SK-N-SH treated with all-trans-retinoic acid at 6 μM for 48 hours (cell line): ENCODE measurements around the gene DIDO1.

ENCODE experiments used
- ATAC-seq: fragments of 200-7000 bp; cut with Tn5 transposase; 3 replicates; pipeline ENCODE4 v1.9.1; 2020; ENCODE audit warnings: mild to moderate bottlenecking, moderate library complexity
- ARNTL ChIP-seq: fragments of 450-650 bp; formaldehyde crosslinking; IDR thresholded peaks from 2 replicates; pipeline ENCODE4 v1.5.0; 2020; ENCODE audit warnings: low read depth, mild to moderate bottlenecking, moderate library complexity, borderline replicate concordance
- CSDC2 ChIP-seq: fragments of 250-450 bp; sonication (Bioruptor Pico); IDR thresholded peaks from 2 replicates; pipeline ENCODE4 v1.5.0; 2020; ENCODE audit warnings: mild to moderate bottlenecking, moderate library complexity
- CSRNP3 ChIP-seq: fragments of 250-450 bp; sonication (Bioruptor Pico); IDR thresholded peaks from 2 replicates; pipeline ENCODE4 v1.5.1; 2021; ENCODE audit warnings: mild to moderate bottlenecking, moderate library complexity
- ESRRG ChIP-seq: fragments of 250-450 bp; sonication (Bioruptor Pico); IDR thresholded peaks from 2 replicates; pipeline ENCODE4 v1.6.1; 2021; ENCODE audit warnings: mild to moderate bottlenecking
- GLIS3 ChIP-seq: fragments of 250-450 bp; sonication (Bioruptor Pico); IDR thresholded peaks from 2 replicates; pipeline ENCODE4 v1.5.0; 2020; ENCODE audit warnings: mild to moderate bottlenecking, moderate library complexity
- ISL1 ChIP-seq: fragments of 250-450 bp; sonication (Bioruptor Pico); IDR thresholded peaks from 2 replicates; pipeline ENCODE4 v2.1.2; 2022; ENCODE audit warnings: mild to moderate bottlenecking, moderate library complexity
- PPARA ChIP-seq: fragments of 250-450 bp; sonication (Bioruptor Pico); IDR thresholded peaks from 2 replicates; pipeline ENCODE4 v1.5.0; 2020; ENCODE audit warnings: mild to moderate bottlenecking, borderline replicate concordance
- RARB ChIP-seq: fragments of 250-450 bp; sonication (Bioruptor Pico); IDR thresholded peaks from 2 replicates; pipeline ENCODE4 v1.8.0; 2021; ENCODE audit warnings: mild to moderate bottlenecking, moderate library complexity
- SNAI2 ChIP-seq: fragments of 250-450 bp; sonication (Bioruptor Pico); IDR thresholded peaks from 2 replicates; pipeline ENCODE4 v1.5.0; 2020; ENCODE audit warnings: mild to moderate bottlenecking, moderate library complexity
- TCF4 ChIP-seq: fragments of 250-450 bp; sonication (Bioruptor Pico); IDR thresholded peaks from 2 replicates; pipeline ENCODE4 v1.8.0; 2021; ENCODE audit warnings: mild to moderate bottlenecking, moderate library complexity, borderline replicate concordance
- TOX ChIP-seq: fragments of 250-450 bp; sonication (Bioruptor Pico); IDR thresholded peaks from 2 replicates; pipeline ENCODE4 v1.8.0; 2021; ENCODE audit warnings: mild to moderate bottlenecking, moderate library complexity, borderline replicate concordance
- ZC3H10 ChIP-seq: fragments of 250-450 bp; sonication (Bioruptor Pico); IDR thresholded peaks from 2 replicates; pipeline ENCODE4 v1.5.1; 2021; ENCODE audit warnings: mild to moderate bottlenecking, moderate library complexity
- ZFP30 ChIP-seq: fragments of 450-650 bp; formaldehyde crosslinking; IDR thresholded peaks from 2 replicates; pipeline ENCODE4 v1.5.0; 2022; ENCODE audit warnings: mild to moderate bottlenecking, moderate library complexity
- ZNF565 ChIP-seq: fragments of 450-650 bp; formaldehyde crosslinking; conservative IDR thresholded peaks from 2 replicates; pipeline ENCODE4 v1.5.0; 2020; ENCODE audit warnings: low read depth, mild to moderate bottlenecking, moderate library complexity
- ZNF8 ChIP-seq: fragments of 450-650 bp; formaldehyde crosslinking; IDR thresholded peaks from 2 replicates; pipeline ENCODE4 v1.5.0; 2020; ENCODE audit warnings: mild to moderate bottlenecking, moderate library complexity
- TF ChIP-seq, protein P1 (sequence below): fragments of 250-450 bp; sonication (Bioruptor Pico); IDR thresholded peaks from 2 replicates; pipeline ENCODE4 v1.8.0; 2021; ENCODE audit warnings: low read depth, mild to moderate bottlenecking, moderate library complexity, borderline replicate concordance
- TF ChIP-seq, protein P2 (sequence below): fragments of 250-450 bp; sonication (Bioruptor Pico); IDR thresholded peaks from 2 replicates; pipeline ENCODE4 v1.5.0; 2020; ENCODE audit warnings: mild to moderate bottlenecking, moderate library complexity
- TF ChIP-seq, protein P3 (sequence below): fragments of 250-450 bp; sonication (Bioruptor Pico); IDR thresholded peaks from 2 replicates; pipeline ENCODE4 v1.5.1; 2020; ENCODE audit warnings: low read depth, mild to moderate bottlenecking, moderate library complexity

The DIDO1 gene

GRCh38 chr20:62906209-62906608 lies 20.1 kb downstream of the DIDO1 start:
- TF ChIP-seq, protein P1, sequence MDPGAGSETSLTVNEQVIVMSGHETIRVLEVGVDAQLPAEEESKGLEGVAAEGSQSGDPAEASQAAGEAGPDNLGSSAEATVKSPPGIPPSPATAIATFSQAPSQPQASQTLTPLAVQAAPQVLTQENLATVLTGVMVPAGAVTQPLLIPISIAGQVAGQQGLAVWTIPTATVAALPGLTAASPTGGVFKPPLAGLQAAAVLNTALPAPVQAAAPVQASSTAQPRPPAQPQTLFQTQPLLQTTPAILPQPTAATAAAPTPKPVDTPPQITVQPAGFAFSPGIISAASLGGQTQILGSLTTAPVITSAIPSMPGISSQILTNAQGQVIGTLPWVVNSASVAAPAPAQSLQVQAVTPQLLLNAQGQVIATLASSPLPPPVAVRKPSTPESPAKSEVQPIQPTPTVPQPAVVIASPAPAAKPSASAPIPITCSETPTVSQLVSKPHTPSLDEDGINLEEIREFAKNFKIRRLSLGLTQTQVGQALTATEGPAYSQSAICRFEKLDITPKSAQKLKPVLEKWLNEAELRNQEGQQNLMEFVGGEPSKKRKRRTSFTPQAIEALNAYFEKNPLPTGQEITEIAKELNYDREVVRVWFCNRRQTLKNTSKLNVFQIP (CRISPR knock-in tag): no peak
- no peak for ATAC-seq

- TF ChIP-seq, protein P2, sequence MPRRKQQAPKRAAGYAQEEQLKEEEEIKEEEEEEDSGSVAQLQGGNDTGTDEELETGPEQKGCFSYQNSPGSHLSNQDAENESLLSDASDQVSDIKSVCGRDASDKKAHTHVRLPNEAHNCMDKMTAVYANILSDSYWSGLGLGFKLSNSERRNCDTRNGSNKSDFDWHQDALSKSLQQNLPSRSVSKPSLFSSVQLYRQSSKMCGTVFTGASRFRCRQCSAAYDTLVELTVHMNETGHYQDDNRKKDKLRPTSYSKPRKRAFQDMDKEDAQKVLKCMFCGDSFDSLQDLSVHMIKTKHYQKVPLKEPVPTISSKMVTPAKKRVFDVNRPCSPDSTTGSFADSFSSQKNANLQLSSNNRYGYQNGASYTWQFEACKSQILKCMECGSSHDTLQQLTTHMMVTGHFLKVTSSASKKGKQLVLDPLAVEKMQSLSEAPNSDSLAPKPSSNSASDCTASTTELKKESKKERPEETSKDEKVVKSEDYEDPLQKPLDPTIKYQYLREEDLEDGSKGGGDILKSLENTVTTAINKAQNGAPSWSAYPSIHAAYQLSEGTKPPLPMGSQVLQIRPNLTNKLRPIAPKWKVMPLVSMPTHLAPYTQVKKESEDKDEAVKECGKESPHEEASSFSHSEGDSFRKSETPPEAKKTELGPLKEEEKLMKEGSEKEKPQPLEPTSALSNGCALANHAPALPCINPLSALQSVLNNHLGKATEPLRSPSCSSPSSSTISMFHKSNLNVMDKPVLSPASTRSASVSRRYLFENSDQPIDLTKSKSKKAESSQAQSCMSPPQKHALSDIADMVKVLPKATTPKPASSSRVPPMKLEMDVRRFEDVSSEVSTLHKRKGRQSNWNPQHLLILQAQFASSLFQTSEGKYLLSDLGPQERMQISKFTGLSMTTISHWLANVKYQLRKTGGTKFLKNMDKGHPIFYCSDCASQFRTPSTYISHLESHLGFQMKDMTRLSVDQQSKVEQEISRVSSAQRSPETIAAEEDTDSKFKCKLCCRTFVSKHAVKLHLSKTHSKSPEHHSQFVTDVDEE: no peak
- no peak for TF ChIP-seq ZNF8 (CRISPR knock-in tag)
- TF ChIP-seq, protein P3, sequence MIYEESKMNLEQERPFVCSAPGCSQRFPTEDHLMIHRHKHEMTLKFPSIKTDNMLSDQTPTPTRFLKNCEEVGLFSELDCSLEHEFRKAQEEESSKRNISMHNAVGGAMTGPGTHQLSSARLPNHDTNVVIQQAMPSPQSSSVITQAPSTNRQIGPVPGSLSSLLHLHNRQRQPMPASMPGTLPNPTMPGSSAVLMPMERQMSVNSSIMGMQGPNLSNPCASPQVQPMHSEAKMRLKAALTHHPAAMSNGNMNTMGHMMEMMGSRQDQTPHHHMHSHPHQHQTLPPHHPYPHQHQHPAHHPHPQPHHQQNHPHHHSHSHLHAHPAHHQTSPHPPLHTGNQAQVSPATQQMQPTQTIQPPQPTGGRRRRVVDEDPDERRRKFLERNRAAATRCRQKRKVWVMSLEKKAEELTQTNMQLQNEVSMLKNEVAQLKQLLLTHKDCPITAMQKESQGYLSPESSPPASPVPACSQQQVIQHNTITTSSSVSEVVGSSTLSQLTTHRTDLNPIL (CRISPR knock-in tag): no peak
- TF ChIP-seq ZC3H10 (CRISPR knock-in tag): no peak
- TF ChIP-seq, protein P1 (CRISPR knock-in tag): no peak
- no peak for TF ChIP-seq ISL1 (CRISPR knock-in tag)
- TF ChIP-seq TCF4: no peak
- TF ChIP-seq SNAI2: no peak
- TF ChIP-seq CSDC2 (CRISPR knock-in tag): no peak
- no peak for TF ChIP-seq CSRNP3 (CRISPR knock-in tag)
- TF ChIP-seq ZFP30 (CRISPR knock-in tag): no peak
- no peak for TF ChIP-seq GLIS3 (CRISPR knock-in tag)
- TF ChIP-seq PPARA (CRISPR knock-in tag): no peak
- TF ChIP-seq ARNTL (CRISPR knock-in tag): no peak
- TF ChIP-seq ZNF565 (CRISPR knock-in tag): no peak
- no peak for ATAC-seq
Observed at GRCh38 chr20:62905536-62906117, 20.7 kb downstream of the DIDO1 start.

DNA sequence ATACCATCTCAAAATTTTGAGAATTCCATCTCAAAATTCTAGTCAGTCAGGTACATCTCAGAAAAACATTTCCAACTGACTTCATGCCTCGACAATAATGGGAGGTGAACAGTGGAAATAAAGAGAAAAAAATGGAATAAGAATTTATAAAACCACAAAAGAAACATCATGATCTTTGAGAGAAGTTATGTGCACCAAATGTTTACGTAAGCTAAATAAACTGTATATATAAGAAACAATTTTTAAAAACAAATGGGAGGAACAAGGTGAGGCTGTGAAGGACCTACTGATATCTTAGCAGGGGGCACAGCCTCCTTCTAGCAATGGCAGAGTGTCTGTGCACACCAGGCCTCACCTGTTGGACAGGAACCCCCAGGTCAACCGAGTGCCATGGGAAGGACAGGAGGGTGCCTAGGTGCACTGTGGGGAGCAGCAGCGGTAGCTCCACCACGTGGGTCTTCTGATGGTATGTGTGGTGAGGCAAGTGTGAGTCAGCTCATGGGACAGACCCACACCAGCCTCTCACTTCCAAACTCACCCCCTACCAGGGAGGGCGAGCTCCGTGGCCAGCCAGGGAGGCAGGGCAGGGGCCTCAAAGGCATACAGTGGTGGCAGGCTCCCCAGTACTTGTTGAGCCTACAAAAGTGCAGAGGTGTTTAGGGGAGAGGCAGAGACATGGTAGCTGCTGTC lies 23.2 kb downstream of the DIDO1 start:
- TF ChIP-seq ZFP30 (CRISPR knock-in tag) (no peak), ESRRG (CRISPR knock-in tag) (no peak), CSDC2 (CRISPR knock-in tag) (no peak), TOX (no peak), RARB (CRISPR knock-in tag) (no peak), ARNTL (CRISPR knock-in tag) (no peak)
- TF ChIP-seq, protein P1 (CRISPR knock-in tag): no peak
- TF ChIP-seq, all 23 proteins: peak for 0
- no peak for ATAC-seq
